ENCODE results near the gene IL4I1.
A peak's percentile ranks its signal among the peaks of the same experiment; 100 is the strongest.
"Not testable (repeated sequence)": the region's sequence is repeated elsewhere in the genome, so short reads cannot be mapped to it uniquely, and the experiment has no call there.

The IL4I1 gene, protein sequence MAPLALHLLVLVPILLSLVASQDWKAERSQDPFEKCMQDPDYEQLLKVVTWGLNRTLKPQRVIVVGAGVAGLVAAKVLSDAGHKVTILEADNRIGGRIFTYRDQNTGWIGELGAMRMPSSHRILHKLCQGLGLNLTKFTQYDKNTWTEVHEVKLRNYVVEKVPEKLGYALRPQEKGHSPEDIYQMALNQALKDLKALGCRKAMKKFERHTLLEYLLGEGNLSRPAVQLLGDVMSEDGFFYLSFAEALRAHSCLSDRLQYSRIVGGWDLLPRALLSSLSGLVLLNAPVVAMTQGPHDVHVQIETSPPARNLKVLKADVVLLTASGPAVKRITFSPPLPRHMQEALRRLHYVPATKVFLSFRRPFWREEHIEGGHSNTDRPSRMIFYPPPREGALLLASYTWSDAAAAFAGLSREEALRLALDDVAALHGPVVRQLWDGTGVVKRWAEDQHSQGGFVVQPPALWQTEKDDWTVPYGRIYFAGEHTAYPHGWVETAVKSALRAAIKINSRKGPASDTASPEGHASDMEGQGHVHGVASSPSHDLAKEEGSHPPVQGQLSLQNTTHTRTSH

DNA sequence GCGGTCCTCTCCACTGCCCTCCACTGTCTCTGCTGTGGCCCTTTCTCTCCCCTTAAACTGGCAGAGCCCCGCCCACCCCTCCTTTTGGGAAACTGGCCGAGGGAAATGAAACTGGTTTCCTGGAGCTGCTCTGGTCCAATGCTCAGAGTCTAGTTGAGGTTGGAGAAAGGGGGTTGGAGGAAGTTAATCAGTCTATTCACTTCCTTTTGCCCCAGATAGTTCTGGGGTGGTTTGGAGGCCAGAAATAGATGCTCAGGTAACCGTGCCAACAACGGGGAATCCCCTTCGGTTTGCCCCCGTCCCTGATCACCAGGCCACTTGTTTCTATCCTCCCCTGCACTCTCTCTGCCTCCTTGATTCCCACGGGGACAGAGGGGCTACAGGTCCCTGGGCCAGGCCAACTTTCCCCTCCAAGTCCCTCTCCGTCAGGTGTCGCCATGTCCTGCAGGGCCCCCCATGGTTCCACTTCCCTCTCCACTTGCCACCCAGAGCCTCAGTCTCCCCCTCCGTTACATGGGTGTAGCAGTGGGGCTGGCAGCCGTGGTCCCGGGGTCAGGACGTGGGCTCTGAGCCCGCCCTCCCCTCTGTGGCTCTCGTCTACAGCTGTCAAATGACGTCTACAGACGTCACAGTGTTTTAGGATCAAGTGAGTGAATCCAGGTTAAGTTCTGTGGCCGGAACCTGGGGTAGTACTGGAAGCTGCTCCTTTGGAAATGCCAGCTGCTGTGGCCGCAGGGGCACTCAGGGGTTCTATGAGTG, at the start of gene IL4I1:
Gene IL4I1, minus strand, starts transcription at position 25 of the 759 bp plus-strand sequence. CDS start 727 bp downstream, outside the sequence.
- DNase-seq, result no peak

DNA sequence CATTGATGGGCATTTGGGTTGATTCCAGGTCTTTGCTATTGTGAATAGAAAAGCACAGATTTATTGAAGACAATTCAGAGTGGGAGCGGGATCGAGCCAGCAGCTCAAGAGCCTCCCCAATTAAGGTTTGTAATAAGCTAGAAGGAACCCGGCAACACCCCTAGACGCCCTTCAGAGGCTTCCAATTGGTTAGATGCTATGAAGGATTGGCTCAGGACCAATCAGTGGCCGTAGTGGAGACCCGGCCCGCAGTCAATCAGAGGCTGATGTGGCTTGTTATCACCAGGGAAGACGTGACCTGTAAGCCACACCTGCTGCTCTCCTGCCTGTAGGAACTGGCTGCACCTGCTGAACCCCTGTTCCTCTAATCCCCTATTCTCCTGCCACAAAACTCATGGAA, 49.7 kb upstream of the IL4I1 start:
- DNase-seq, result no peak

DNA sequence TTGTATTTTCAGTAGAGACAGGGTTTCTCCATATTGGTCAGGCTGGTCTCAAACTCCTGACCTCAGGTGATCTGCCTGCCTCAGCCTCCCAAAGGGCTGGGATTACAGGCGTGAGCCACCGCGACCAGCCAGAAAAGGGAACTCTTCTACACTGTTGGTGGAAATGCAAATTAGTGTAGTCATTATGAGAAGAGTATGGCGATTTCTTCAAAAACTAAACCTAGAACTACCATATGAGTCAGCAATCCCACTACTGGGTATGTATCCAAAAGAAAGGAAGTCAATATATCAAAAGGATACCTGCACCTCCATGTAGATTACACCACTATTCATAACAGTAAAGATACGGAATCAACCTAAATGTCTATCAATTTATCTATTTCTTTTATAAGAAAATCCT, 47.9 kb upstream of the IL4I1 start:
- DNase-seq, result not testable (repeated sequence)

DNA sequence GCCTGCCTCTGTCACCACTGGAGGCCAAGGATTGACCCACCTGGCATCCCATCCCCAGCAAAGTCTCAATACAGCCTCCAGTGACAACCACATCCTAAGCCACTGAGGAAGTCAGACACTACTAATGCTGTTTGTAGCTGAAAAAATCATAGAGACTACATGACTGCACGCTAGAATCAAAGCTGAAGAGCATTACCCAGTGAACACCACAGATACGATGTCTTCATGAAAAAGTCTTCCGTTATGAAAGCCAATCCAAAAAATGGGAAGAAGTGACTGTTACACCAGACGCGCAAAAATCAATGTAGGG, 43.8 kb upstream of the IL4I1 start:
- DNase-seq, result no peak

DNA sequence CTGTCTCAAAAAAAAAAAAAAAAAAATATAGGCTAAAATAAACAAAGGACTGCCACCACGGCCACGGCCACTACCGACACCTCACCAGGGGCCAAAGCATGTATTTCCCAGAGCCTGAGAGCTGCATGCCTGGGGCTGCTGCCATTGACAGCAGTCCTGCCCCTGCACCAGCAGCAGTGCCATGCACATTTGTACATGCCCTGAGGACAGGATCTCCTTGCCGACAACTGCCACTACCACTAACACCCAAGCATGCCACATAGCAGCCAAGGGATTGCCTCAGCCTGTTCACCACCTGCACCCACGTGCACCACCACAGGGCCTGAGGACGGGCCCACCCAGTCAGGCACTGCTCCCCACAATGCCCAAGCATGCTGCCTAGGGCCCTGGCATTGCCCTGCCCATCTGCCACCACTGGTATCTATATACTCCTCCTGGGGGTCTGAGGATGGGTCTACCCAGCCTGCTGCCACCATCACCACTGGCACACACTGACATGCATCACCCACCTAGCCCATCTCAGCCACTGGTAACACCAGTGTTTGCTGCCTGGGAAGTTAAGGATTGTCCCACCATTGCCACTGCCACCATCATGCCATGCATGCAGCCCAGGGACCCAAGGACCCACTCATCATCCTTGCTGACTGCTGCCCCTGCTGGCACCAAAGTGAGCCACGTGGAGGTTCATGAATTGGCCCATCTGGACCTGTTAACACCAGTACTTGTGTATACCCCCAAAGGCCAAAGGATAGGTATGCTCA, 43.2 kb upstream of the IL4I1 start:
- DNase-seq, result no peak

DNA sequence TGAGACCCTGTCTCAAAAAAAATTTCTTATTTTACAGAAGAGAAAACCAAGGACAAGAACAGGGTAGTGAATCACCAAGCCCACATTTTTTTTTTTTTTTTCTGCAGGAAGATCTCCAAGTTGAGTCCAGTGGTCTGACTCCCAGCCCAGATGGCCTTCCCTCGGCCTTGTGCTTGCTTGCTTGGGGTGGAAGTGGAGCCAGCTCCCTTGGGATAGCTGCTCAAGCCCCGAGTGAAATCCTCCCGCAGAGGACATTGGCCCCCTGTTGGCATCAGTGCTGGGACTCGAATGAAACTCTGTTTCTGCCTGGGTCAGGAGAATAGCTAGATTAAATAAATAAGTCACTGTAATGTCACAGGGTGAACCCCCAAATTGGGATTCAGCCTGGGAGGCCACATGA, 42.0 kb upstream of the IL4I1 start:
- no peak for DNase-seq

DNA sequence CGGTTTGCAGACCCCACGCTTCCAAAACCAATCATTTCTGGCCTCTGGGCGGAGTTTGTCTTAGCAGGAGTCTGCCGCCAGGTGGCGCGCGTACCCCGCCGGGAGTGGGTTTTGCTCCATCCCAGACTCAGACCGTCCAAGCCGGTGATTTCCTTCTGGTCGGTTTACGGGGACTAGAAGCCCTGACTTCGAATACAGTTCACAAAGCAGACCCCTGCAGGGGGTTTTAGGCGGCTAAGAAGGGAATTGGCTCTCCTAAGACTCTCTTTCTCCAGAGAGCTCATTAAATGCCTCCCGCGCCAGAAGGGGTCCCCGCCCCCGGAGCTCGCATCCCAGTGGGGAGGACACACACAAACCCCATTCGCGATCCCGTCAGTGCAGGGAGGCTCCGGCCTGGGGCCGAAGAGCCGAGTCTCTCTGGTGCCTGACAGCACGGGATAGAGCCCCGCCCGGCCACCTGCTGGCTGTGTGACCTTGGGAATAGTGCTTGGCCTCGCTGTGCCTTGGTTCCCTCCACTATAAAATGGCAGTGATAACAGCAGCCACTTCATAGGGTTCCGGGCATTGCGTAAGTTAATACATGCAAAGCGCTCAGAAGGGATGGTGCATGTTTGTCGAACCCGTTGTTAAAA, 41.2 kb upstream of the IL4I1 start:
- peak; percentile 74 for DNase-seq

DNA sequence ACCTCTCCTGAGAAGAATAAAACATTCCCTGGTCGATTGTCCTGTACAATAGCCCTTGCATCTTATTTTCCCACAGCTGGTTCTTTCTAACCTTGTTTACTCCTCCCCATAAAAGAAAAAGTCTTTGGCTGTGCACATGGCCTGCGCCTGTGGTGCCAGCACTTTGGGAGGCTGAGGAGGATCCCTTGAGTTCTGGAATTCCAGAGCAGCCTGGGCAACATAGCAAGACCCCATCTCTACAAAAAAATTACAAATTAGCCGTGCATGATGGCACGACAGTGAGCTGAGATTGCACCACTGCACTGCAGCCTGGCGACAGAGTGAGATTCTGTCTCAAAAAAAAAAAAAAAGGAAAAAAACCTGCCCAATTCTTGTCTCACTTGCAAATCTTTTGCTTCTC, 39.9 kb upstream of the IL4I1 start:
- no peak for DNase-seq

DNA sequence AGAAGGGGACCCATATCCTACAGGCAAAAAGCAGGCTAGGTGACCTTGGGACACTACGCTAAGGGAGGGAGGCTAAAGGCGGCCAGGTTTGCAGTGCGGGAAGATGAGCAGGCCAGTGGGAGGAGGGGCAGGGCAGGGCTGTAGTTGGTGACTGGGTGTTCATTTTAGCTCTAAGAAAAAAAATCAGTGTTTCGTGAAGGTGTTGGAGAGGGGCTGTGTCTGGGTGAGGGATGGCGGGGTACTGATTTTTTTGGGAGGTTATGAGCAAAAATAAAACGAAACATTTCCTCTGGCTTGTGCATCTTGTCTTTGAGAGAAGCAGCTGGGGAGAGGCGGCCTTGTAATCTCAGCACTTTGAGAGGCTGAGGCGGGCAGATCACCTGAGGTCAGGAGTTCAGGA, 37.0 kb upstream of the IL4I1 start:
- DNase-seq, result no peak

DNA sequence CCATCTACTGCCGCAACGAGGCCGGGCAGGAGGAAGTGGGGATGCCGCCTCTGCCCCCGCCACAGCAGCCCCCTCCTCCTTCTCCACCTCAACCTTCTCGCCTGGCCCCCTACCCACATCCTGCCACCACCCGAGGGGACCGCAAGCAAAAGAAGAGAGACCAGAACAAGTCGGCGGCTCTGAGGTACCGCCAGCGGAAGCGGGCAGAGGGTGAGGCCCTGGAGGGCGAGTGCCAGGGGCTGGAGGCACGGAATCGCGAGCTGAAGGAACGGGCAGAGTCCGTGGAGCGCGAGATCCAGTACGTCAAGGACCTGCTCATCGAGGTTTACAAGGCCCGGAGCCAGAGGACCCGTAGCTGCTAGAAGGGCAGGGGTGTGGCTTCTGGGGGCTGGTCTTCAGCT, 36.0 kb upstream of the IL4I1 start:
- no peak for DNase-seq

DNA sequence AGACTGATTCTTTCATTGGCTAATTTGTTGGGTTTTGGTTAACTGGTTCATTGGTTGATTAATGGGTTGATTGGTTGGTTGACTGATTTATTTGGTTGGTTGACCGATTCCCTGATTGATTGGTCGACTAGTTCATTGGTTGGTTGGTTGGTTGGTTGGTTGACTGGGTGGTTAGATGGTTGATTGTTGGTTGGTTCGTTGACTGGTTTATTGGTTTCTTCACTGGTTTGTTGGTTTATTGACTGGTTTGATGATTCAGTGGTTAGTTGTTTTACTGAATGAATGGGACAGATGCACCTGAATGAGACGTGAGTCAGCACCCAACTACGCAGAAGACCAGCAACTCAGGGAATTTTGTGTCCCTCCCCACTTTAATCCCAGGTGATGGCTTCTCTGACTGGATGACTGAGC, 35.4 kb upstream of the IL4I1 start:
- DNase-seq, result no peak

DNA sequence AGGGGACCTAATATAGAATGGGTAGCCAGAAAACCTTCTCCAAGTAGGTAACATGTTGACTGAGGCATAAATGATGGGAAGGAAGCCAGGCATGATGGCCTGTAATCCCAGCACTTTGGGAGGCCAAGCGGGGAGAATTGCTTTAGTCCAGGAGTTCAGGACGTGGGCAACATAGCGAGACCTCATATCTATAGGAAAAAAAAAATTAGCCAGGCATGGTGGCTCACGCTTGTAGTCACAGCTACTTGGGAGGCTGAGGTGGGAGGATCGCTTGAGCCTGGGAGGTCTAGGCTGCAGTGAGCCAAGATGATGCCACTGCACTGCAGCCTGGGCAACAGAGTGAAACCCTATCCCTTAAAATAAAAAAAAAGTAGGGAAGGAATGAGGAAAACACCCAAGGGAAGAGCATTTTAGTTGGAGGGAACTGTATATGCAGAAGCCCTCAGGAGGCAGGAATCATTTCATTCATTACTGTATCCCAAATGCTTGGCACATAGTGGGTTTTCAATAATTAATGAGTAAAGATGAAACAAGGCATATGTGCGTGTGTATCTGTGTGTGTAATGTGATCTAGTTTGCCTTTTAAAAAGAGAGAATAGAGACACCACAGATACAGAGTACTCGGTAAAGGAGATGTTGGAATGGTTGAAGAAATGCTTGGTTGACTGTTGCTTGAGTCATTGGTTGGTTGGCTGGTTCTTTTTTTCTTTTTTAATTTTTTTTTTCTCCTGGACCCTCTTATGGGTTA, 34.8 kb upstream of the IL4I1 start:
- DNase-seq, result no peak

DNA sequence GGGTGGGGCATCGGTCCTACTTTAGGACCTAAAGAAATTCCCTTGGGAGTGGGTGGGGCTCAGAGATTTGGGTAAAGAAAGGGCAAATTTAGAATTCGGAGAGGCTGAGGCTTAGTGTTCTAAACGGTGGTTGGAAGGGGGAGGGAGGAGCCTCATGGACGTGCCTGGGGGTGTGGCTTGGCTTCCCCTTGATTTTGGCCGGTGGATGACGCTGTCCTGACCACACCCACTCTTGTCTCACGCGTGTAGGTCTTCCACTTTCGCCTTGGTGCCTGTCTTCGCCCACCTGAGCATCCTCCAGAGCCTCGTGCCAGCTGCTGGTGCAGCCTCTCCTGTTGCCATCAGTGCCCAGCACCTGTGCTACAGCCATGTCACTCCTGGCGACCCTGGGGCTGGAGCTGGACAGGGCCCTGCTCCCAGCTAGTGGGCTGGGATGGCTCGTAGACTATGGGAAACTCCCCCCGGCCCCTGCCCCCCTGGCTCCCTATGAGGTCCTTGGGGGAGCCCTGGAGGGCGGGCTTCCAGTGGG, 33.9 kb upstream of the IL4I1 start:
- DNase-seq, result no peak

DNA sequence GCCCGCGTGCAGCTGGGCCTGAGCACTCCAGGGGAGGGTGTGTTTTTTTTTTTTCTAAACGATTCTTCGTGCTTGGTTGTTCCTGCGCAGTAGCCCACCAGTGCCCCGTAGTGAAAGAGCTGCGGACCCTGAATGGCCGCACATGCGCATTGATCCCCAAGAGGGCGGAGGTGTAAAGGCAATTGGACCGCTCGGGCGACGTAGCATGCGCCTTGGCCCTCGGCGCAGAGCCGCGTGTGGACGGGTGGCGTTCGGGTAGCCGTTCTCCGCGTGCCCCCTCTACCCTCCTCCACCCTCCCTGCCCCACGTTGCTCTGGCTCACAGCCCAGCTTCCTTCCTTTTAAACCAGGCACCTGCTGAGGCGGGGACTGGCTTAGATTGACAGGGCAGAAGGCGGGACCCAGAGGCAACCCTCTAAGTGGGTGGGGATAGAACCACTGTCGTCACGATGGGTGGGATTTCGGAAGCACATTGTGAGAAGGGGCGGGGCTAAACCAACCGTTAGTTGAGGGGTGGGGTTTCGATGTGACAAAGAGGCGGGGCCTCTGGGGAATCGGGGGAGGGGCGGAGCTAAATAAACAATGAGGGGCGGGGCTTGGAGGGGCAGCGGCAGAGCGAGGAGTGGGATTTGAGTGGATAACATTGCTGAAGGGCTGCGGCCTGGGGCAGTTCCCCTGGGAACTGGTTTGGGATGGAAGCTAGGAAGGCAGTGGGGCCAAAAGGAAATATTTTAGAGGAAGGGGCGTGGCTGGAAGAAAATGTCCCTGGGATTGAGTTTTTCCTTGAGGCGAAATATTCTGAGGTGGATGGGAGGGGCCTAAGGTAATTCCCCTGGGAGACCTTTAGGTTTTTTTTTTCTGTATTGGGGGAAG, 33.2 kb upstream of the IL4I1 start:
- peak; percentile 96 for DNase-seq

DNA sequence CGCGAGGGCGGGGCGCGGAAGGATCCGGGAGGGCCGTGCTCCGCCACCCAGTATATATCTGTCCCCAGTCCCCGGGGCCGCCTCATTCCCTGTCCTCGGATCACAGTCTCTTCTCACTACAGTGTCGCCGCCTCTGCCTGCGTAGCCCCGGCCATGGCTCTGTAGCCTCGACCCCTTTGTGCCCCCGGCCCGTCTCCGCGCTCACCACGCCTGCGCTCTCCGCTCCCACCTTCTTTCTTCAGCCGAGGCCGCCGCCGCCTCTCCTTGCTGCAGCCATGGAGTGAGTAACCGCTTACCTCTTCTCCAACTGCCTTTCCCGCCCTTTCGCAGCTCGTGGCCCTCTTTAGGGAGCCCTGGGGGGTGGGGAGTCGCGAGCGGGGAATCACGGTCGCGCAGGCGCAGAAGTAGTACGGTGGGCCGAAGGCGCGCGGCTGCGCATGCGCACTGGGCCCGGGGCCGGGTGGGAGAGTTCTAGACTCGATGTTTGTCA, 32.5 kb upstream of the IL4I1 start, which contains the start of the genes ATF5 and NUP62:
Gene ATF5, plus strand, starts transcription at position 85 of the 490 bp plus-strand sequence. CDS start 1,646 bp downstream, outside the sequence.
Gene NUP62, minus strand, starts transcription at position 384 of the 490 bp plus-strand sequence. CDS start 19,697 bp downstream, outside the sequence.
- DNase-seq, result peak; percentile 92

DNA sequence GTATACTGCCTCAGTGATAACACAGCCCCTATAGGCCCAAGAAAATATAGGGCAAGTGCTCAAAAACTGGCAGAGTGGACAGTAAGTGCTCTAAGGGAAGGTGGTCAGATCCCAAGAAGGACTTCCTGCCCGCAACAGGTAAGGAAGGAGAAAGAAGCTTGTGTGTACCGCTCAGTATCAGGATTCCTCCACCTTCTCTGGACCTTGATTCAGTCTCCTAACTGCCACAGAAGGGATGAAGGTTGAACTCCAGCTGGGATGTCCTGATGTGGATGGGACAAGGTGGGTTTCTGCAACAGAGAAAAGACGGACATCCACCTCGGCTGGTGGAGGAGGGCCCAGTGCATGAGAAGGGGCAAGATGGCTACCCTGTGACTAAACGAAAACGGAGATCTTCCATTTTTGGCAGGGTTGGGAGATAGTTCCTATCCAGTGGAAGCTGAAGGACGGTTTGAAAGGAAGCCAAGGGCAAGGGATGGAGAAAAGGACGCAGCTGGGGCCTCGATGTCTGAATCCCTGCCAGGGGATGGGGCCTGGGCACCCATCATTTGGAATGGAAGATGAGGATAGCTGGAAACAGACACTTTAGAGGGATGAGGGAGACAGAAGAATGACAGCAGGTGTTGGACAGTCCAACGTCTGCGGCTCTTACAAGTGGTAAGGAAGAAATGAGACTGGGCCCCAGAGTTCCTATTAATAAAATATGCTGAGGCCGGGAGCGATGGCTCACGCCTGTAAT, 31.0 kb upstream of the IL4I1 start:
- DNase-seq, result no peak

DNA sequence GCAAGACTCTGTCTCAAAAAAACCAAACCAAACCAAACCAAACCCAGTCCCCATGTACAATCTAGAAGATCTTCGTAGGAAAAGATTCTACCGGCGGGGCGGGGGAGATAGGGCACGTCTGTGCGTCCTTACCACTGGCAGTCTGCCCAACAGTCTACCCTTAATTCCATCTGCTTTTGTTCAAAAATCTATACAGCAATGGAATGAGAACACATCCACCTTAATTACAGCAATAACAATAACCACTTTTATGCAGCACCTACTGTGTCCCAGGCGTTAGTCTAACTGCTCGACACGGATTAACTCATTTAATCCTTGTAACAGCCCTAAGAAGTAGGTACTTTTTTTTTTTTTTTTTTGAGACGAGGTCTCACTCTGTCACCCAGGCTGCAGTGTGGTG, 29.8 kb upstream of the IL4I1 start:
- no peak for DNase-seq

DNA sequence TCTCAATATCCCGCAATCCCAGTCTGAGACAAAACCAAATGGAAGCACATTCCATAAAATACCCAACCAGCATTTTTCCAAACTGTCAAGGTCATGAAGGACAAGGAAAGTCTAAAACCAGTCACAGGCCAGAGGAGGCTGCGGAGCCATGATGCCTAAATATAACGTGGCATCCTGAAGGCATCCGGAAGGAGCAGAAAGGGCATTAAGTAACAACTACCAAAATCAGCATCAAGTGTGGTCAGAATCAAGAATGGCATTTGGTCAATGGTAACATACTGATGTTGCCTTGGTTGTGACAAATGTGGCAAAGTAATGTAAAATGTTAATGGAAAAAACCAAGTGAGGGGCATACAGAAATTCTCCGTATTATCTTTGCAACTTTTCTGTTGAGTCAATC, 28.8 kb upstream of the IL4I1 start:
- no peak for DNase-seq

DNA sequence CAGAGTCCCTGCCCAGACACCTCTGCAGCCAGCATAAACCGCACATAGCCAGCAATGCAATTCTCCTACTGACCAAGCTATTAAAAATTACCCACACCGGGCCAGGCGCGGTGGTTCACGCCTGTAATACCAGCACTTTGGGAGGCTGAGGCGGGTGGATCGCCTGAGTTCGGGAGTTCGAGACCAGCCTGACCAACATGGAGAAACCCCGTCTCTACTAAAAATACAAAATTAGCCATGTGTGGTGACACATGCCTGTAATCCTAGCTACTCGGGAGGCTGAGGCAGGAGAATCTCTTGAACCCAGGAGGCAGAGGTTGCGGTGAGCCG, 28.2 kb upstream of the IL4I1 start:
- not testable (repeated sequence) for DNase-seq
